GM23338 (cell line): Measurements from ENCODE around the gene KCNAB2. TPM values are rescaled to one million over a fixed set of nuclear protein-coding genes. Genes with fewer than 3 reads are reported as not detected.

ENCODE experiments used
- ATAC-seq: fragments of 200-7000 bp; cut with Tn5 transposase; 3 replicates; pipeline ENCODE4 v1.9.1; 2020
- DNase-seq: peaks from one replicate; pipeline ENCODE4 v3.0.0-alpha.2; 2015; ENCODE audit warnings: low spot score
- H2AFZ ChIP-seq: fragments of 200-600 bp; sonication (generic); 2 replicates; pipeline ENCODE4 v1.8.0; 2016; ENCODE audit warnings: antibody characterized with exemption, mild to moderate bottlenecking, moderate library complexity
- H3F3A ChIP-seq: fragments of 200-600 bp; sonication (generic); replicated peaks from 2 replicates; pipeline ENCODE4 v1.8.0; 2017; ENCODE audit warnings: antibody characterized with exemption, mixed run types, low read depth
- H3K27ac ChIP-seq: fragments of 200-600 bp; sonication (generic); 2 replicates; pipeline ENCODE4 v1.6.1; 2016; ENCODE audit warnings: low read depth
- H3K27me3 ChIP-seq: fragments of 200-600 bp; sonication (generic); 2 replicates; pipeline ENCODE4 v1.8.0; 2016; ENCODE audit warnings: mild to moderate bottlenecking, mixed run types, moderate library complexity; ENCODE audit not compliant: insufficient read depth
- H3K36me3 ChIP-seq: fragments of 200-600 bp; sonication (generic); 2 replicates; pipeline ENCODE4 v1.8.0; 2016; ENCODE audit warnings: mild to moderate bottlenecking; ENCODE audit not compliant: insufficient read depth
- H3K4me1 ChIP-seq: fragments of 200-600 bp; sonication (generic); 2 replicates; pipeline ENCODE4 v1.8.0; 2016; ENCODE audit warnings: mild to moderate bottlenecking, moderate library complexity; ENCODE audit not compliant: insufficient read depth
- H3K4me2 ChIP-seq: fragments of 200-600 bp; sonication (generic); 2 replicates; pipeline ENCODE4 v1.7.1; 2017; ENCODE audit warnings: mixed run types
- H3K4me3 ChIP-seq: fragments of 200-600 bp; sonication (generic); 2 replicates; pipeline ENCODE4 v1.6.1; 2016; ENCODE audit warnings: mixed run types
- H3K79me2 ChIP-seq: fragments of 200-600 bp; sonication (generic); replicated peaks from 2 replicates; pipeline ENCODE4 v1.8.0; 2017; ENCODE audit warnings: mild to moderate bottlenecking; ENCODE audit not compliant: insufficient read depth
- H3K9me2 ChIP-seq: fragments of 200-600 bp; sonication (generic); 2 replicates; pipeline ENCODE4 v1.8.0; 2017; ENCODE audit not compliant: insufficient read depth
- H4K20me1 ChIP-seq: fragments of 200-600 bp; sonication (generic); replicated peaks from 2 replicates; pipeline ENCODE4 v1.8.0; 2017; ENCODE audit warnings: mild to moderate bottlenecking; ENCODE audit not compliant: insufficient read depth
- H3K27ac Mint-ChIP-seq: 2 replicates; pipeline ENCODE4 v1.8.0; 2020; ENCODE audit warnings: inconsistent platforms, mild to moderate bottlenecking, moderate library complexity, mixed read lengths
- H3K27me3 Mint-ChIP-seq: 3 replicates; pipeline ENCODE4 v1.8.0; 2022; ENCODE audit warnings: low read depth, mild to moderate bottlenecking, moderate library complexity, mixed read lengths, inconsistent platforms; ENCODE audit not compliant: insufficient read depth, poor library complexity
- H3K36me3 Mint-ChIP-seq: 3 replicates; pipeline ENCODE4 v1.8.0; 2021; ENCODE audit warnings: low read depth, mild to moderate bottlenecking, inconsistent platforms, moderate library complexity, mixed read lengths
- H3K4me1 Mint-ChIP-seq: 3 replicates; pipeline ENCODE4 v1.8.0; 2020; ENCODE audit warnings: mild to moderate bottlenecking, inconsistent platforms, mixed read lengths
- H3K4me3 Mint-ChIP-seq: 3 replicates; pipeline ENCODE4 v1.8.0; 2021; ENCODE audit warnings: moderate library complexity, mild to moderate bottlenecking, inconsistent platforms, mixed read lengths
- H3K9me3 Mint-ChIP-seq: 3 replicates; pipeline ENCODE4 v1.8.0; 2020; ENCODE audit warnings: moderate library complexity, mild to moderate bottlenecking, inconsistent platforms, mixed read lengths
- CREB1 ChIP-seq: fragments of 250-450 bp; sonication (Bioruptor Pico); IDR thresholded peaks from 2 replicates; pipeline ENCODE4 v1.5.0; 2020; ENCODE audit warnings: low read depth, mild to moderate bottlenecking, moderate library complexity
- EZH2 ChIP-seq: fragments of 200-600 bp; sonication (generic); IDR thresholded peaks from one replicate; pipeline ENCODE4 v1.8.0; 2017; ENCODE audit warnings: antibody characterized with exemption, mild to moderate bottlenecking, low read depth; ENCODE audit not compliant: unreplicated experiment
- EZH2phosphoT487 ChIP-seq: fragments of 200-600 bp; sonication (generic); IDR thresholded peaks from one replicate; pipeline ENCODE4 v1.8.1; 2018; ENCODE audit warnings: antibody characterized with exemption; ENCODE audit not compliant: unreplicated experiment
- JUNB ChIP-seq: IDR thresholded peaks from one replicate; pipeline ENCODE4 v1.6.1; 2016; ENCODE audit warnings: antibody characterized with exemption; ENCODE audit not compliant: unreplicated experiment
- NANOG ChIP-seq: IDR thresholded peaks from 2 replicates; pipeline ENCODE4 v1.6.1; 2016; ENCODE audit warnings: antibody characterized with exemption, borderline replicate concordance
- POLR2AphosphoS5 ChIP-seq: IDR thresholded peaks from 2 replicates; pipeline ENCODE4 v1.6.1; 2016; ENCODE audit warnings: antibody characterized with exemption, low read depth
- REST ChIP-seq: IDR thresholded peaks from one replicate; pipeline ENCODE4 v1.6.1; 2018; ENCODE audit warnings: antibody characterized with exemption; ENCODE audit not compliant: unreplicated experiment
- STAT1 ChIP-seq: IDR thresholded peaks from one replicate; pipeline ENCODE4 v1.6.1; 2016; ENCODE audit warnings: antibody characterized with exemption; ENCODE audit not compliant: unreplicated experiment
- ZNF114 ChIP-seq: fragments of 250-450 bp; sonication (Bioruptor Pico); IDR thresholded peaks from 2 replicates; pipeline ENCODE4 v1.5.0; 2020; ENCODE audit warnings: mild to moderate bottlenecking, moderate library complexity
- ZNF331 ChIP-seq: fragments of 250-450 bp; sonication (Bioruptor Pico); IDR thresholded peaks from 2 replicates; pipeline ENCODE4 v1.5.0; 2020; ENCODE audit warnings: low read depth, mild to moderate bottlenecking, moderate library complexity
- ZNF462 ChIP-seq: fragments of 250-450 bp; sonication (Bioruptor Pico); IDR thresholded peaks from 2 replicates; pipeline ENCODE4 v1.5.0; 2020; ENCODE audit warnings: mild to moderate bottlenecking, moderate library complexity
- polyA plus RNA-seq: library from polyadenylated mRNA; unstranded; fragments of >200 nt; fragmentation: Nextera tagmentation; extraction: Ambion mirVana; gene quantifications from 2 replicates; pipeline ENCODE4 v1.2.1, GENCODE V29; 2016
- total RNA-seq: library from RNA; depleted of rRNA; stranded (reverse); fragments of >200 nt; shearing (Covaris generic); gene quantifications from 2 replicates; pipeline ENCODE4 v1.2.3, GENCODE V29; 2014
- TF ChIP-seq, protein P1 (sequence below): IDR thresholded peaks from 2 replicates; pipeline ENCODE4 v1.6.1; 2016; ENCODE audit warnings: antibody characterized with exemption
- TF ChIP-seq, protein P2 (sequence below), 2 experiments: fragments of 200-600 bp in 1 of 2; sonication (generic) in 1 of 2; conservative IDR thresholded peaks; 2 replicates each; pipeline versions ENCODE4 v1.5.1 to v1.6.1; 2016 to 2017; ENCODE audit warnings: antibody characterized with exemption in 2 of 2, low read depth in 2 of 2, mild to moderate bottlenecking in 2 of 2, moderate library complexity in 1 of 2

The KCNAB2 gene
- total and polyA plus RNA-seq, 2 experiments from 2014 or later = 3.0 to 3.7 TPM

GRCh38 chr1:6094801-6095505 is 49.3 kb downstream of the KCNAB2 start:
- H3K27me3 Mint-ChIP-seq = peaks cover 3% of the 10 kb centered on the region
- no peaks in the 10 kb centered on the region; the same call in 2 of the 3 replicates for H3K9me3 Mint-ChIP-seq
- H3K36me3 Mint-ChIP-seq = no peaks in the 10 kb centered on the region
- ATAC-seq (no peak), DNase-seq (no peak)
- TF ChIP-seq JUNB (no peak), REST (no peak), ZNF331 (CRISPR knock-in tag) (no peak), EZH2phosphoT487 (no peak), CREB1 (no peak), NANOG (no peak), EZH2 (no peak), ZNF114 (CRISPR knock-in tag) (no peak), ZNF462 (CRISPR knock-in tag) (no peak), POLR2AphosphoS5 (no peak), STAT1 (no peak)
- TF ChIP-seq, protein P1, sequence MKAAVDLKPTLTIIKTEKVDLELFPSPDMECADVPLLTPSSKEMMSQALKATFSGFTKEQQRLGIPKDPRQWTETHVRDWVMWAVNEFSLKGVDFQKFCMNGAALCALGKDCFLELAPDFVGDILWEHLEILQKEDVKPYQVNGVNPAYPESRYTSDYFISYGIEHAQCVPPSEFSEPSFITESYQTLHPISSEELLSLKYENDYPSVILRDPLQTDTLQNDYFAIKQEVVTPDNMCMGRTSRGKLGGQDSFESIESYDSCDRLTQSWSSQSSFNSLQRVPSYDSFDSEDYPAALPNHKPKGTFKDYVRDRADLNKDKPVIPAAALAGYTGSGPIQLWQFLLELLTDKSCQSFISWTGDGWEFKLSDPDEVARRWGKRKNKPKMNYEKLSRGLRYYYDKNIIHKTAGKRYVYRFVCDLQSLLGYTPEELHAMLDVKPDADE = no peak
- TF ChIP-seq, protein P2, sequence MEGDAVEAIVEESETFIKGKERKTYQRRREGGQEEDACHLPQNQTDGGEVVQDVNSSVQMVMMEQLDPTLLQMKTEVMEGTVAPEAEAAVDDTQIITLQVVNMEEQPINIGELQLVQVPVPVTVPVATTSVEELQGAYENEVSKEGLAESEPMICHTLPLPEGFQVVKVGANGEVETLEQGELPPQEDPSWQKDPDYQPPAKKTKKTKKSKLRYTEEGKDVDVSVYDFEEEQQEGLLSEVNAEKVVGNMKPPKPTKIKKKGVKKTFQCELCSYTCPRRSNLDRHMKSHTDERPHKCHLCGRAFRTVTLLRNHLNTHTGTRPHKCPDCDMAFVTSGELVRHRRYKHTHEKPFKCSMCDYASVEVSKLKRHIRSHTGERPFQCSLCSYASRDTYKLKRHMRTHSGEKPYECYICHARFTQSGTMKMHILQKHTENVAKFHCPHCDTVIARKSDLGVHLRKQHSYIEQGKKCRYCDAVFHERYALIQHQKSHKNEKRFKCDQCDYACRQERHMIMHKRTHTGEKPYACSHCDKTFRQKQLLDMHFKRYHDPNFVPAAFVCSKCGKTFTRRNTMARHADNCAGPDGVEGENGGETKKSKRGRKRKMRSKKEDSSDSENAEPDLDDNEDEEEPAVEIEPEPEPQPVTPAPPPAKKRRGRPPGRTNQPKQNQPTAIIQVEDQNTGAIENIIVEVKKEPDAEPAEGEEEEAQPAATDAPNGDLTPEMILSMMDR (conservative IDR thresholded peaks at IDR 0.05; ENCODE audit: low read depth in 2 of 2) = no peak
- Histone ChIP-seq H3K36me3 (no peaks in the 10 kb centered on the region), H2AFZ (no peak overlapping the region), H3K79me2 (no peaks in the 10 kb centered on the region), H4K20me1 (no peaks in the 10 kb centered on the region), H3K9me2 (no peaks in the 10 kb centered on the region), H3K4me1 (no peaks in the 10 kb centered on the region), H3F3A (no peaks in the 10 kb centered on the region), H3K27me3 (no peaks in the 10 kb centered on the region), H3K4me3 (no peak overlapping the region), H3K4me2 (no peak overlapping the region), H3K27ac (no peak overlapping the region)
- no peak overlapping the region for H3K27ac Mint-ChIP-seq
- H3K4me1 Mint-ChIP-seq = no peaks in the 10 kb centered on the region; the same call in 2 of the 3 replicates
- no peak overlapping the region for H3K4me3 Mint-ChIP-seq
